ENCODE measurements around the gene OTUD7B. TPM values are rescaled to one million over a fixed set of nuclear protein-coding genes. Genes with fewer than 3 reads are reported as not detected.

OTUD7B gene
- total RNA-seq, 1 experiment from 2014 or later, result 23.5 TPM

GRCh38 chr1:149949911-149950310 lies 60.6 kb downstream of the OTUD7B start:
- H3K18ac ChIP-seq (ENCODE audit: insufficient read length, low read depth, low read length), result no peak overlapping the region
- Mint-ChIP-seq H3K27me3 (ENCODE audit: low read depth) (no peaks in the 10 kb centered on the region), H3K9me3 (peaks cover 3 to 8% of the 10 kb centered on the region in 2 experiments; a peak in 2 of 5 replicates), H3K36me3 (ENCODE audit: insufficient read depth in 1 of 3, low read depth in 3 of 3) (peaks cover 31 to 70% (median 52%) of the 10 kb centered on the region in 3 experiments), H3K27ac (peak overlapping the region in 2 of 3 experiments; percentile 48 to 76; a peak in 4 of 7 replicates), H3K4me1 (peaks cover 0 to 7% of the 10 kb centered on the region in 2 experiments; a peak in 2 of 4 replicates), H3K4me3 (no peak overlapping the region)
- no peak overlapping the region for H2BK5ac ChIP-seq (ENCODE audit: insufficient read length, low read length)
- no peak overlapping the region for H3K14ac ChIP-seq (ENCODE audit: insufficient read depth, low read length)
- H3K9ac ChIP-seq (ENCODE audit: extremely low read depth, insufficient read length, low read length), result no peak overlapping the region
- H3T11ph ChIP-seq (ENCODE audit: low read length), result no peak overlapping the region
- H3K9me3 ChIP-seq (ENCODE audit: control insufficient read depth, low read depth, low read length), result no peaks in the 10 kb centered on the region
- H3K4me1 ChIP-seq (ENCODE audit: insufficient read depth, low read length), result no peaks in the 10 kb centered on the region
- TF ChIP-seq CTCF (conservative IDR thresholded peaks at IDR 0.05), result no peak
- H3K27ac ChIP-seq (ENCODE audit: insufficient read length, low read depth, low read length), result no peak overlapping the region
- H3K4ac ChIP-seq (ENCODE audit: low read depth, low read length), result no peak overlapping the region
- H4K8ac ChIP-seq (replicated peaks; ENCODE audit: insufficient read length, low read depth, low read length), result no peak overlapping the region
- H4K5ac ChIP-seq (ENCODE audit: insufficient read length, low read depth, low read length), result no peak overlapping the region
- H2BK120ac ChIP-seq (ENCODE audit: low read depth, low read length, poor library complexity, severe bottlenecking), result no peak overlapping the region
- no peaks in the 10 kb centered on the region for H3K27me3 ChIP-seq (ENCODE audit: insufficient read depth, low read length)
- no peak overlapping the region for H3K4me2 ChIP-seq (ENCODE audit: insufficient read depth, insufficient read length, low read length)
- no peak overlapping the region for H4K91ac ChIP-seq (ENCODE audit: insufficient read length, low read depth, low read length)
- H2AK5ac ChIP-seq (ENCODE audit: insufficient read length, low read length), result no peak overlapping the region
- H2BK15ac ChIP-seq (ENCODE audit: low read depth, low read length), result no peak overlapping the region
- H3K79me1 ChIP-seq (ENCODE audit: insufficient read depth, low read depth, low read length, poor library complexity, severe bottlenecking), result no peaks in the 10 kb centered on the region
- H3K56ac ChIP-seq (ENCODE audit: insufficient read length, low read depth, low read length), result no peak overlapping the region
- no peak overlapping the region for H2AFZ ChIP-seq (ENCODE audit: low read length)
- H3K79me2 ChIP-seq (ENCODE audit: insufficient read depth, low read length), result no peaks in the 10 kb centered on the region
- no peak for DNase-seq
- no peak overlapping the region for H2BK12ac ChIP-seq (ENCODE audit: insufficient read length, low read depth, low read length)
- no peaks in the 10 kb centered on the region for H4K20me1 ChIP-seq (ENCODE audit: control insufficient read depth, insufficient read depth, insufficient read length)
- no peak overlapping the region for H3K23ac ChIP-seq (ENCODE audit: insufficient read length, low read depth, low read length)
- WGBS (ENCODE audit: extremely low coverage, insufficient read length, low lambda C conversion rate), result no CpG with 5 or more reads among the region's 6 CpGs
- no peaks in the 10 kb centered on the region for H3K23me2 ChIP-seq (ENCODE audit: insufficient read length, low read depth, low read length, poor library complexity, severe bottlenecking)
- H2BK20ac ChIP-seq (ENCODE audit: low read depth, low read length, poor library complexity, severe bottlenecking), result no peak overlapping the region
